H9 (cell line): ENCODE measurements around the gene DUSP6. TPM values are rescaled to one million over a fixed set of nuclear protein-coding genes. Genes with fewer than 3 reads are reported as not detected.

Experiments used
- DNase-seq: peaks from one replicate; pipeline ENCODE4 v3.0.0-alpha.2; 2017
- H2AFZ ChIP-seq: one replicate; pipeline ENCODE4 v1.6.1; 2013; ENCODE audit warnings: mild to moderate bottlenecking, low read length, control low read depth, moderate library complexity
- H2AK5ac ChIP-seq: 2 replicates; pipeline ENCODE4 v1.6.1; 2013; ENCODE audit warnings: low read length, control low read depth, mixed read lengths; ENCODE audit not compliant: insufficient read length
- H2BK120ac ChIP-seq: one replicate; pipeline ENCODE4 v1.6.1; 2013; ENCODE audit warnings: low read depth, mild to moderate bottlenecking, low read length, control low read depth, inconsistent platforms; ENCODE audit not compliant: poor library complexity, severe bottlenecking
- H2BK12ac ChIP-seq: 2 replicates; pipeline ENCODE4 v1.6.1; 2013; ENCODE audit warnings: low read length, control low read depth, mixed read lengths, low read depth; ENCODE audit not compliant: insufficient read length
- H2BK15ac ChIP-seq: 2 replicates; pipeline ENCODE4 v1.6.1; 2013; ENCODE audit warnings: low read depth, low read length, control low read depth
- H2BK20ac ChIP-seq: one replicate; pipeline ENCODE4 v1.6.1; 2013; ENCODE audit warnings: low read depth, mild to moderate bottlenecking, low read length, control low read depth, inconsistent platforms; ENCODE audit not compliant: poor library complexity, severe bottlenecking
- H2BK5ac ChIP-seq: 2 replicates; pipeline ENCODE4 v1.6.1; 2013; ENCODE audit warnings: low read length, control low read depth, mixed read lengths; ENCODE audit not compliant: insufficient read length
- H3K14ac ChIP-seq: 2 replicates; pipeline ENCODE4 v1.6.1; 2013; ENCODE audit warnings: low read length, control low read depth; ENCODE audit not compliant: insufficient read depth
- H3K18ac ChIP-seq: 2 replicates; pipeline ENCODE4 v1.6.1; 2013; ENCODE audit warnings: low read depth, mild to moderate bottlenecking, mixed read lengths, low read length, control low read depth; ENCODE audit not compliant: insufficient read length
- H3K23ac ChIP-seq: 2 replicates; pipeline ENCODE4 v1.6.1; 2013; ENCODE audit warnings: low read length, control low read depth, mixed read lengths, low read depth; ENCODE audit not compliant: insufficient read length
- H3K23me2 ChIP-seq: 2 replicates; pipeline ENCODE4 v1.6.1; 2013; ENCODE audit warnings: low read depth, mild to moderate bottlenecking, mixed read lengths, low read length, control low read depth; ENCODE audit not compliant: insufficient read length, poor library complexity, severe bottlenecking
- H3K27ac ChIP-seq: 2 replicates; pipeline ENCODE4 v1.5.1; 2013; ENCODE audit warnings: low read length, control low read depth, mixed read lengths, low read depth; ENCODE audit not compliant: insufficient read length
- H3K27me3 ChIP-seq: 2 replicates; pipeline ENCODE4 v1.6.1; 2013; ENCODE audit warnings: low read length, control low read depth, inconsistent platforms; ENCODE audit not compliant: insufficient read depth
- H3K4ac ChIP-seq: 2 replicates; pipeline ENCODE4 v1.6.1; 2013; ENCODE audit warnings: low read depth, mild to moderate bottlenecking, control low read depth, inconsistent platforms, low read length, moderate library complexity
- H3K4me1 ChIP-seq: 2 replicates; pipeline ENCODE4 v1.6.1; 2013; ENCODE audit warnings: low read length, control low read depth, inconsistent platforms; ENCODE audit not compliant: insufficient read depth
- H3K4me2 ChIP-seq: 2 replicates; pipeline ENCODE4 v1.6.1; 2013; ENCODE audit warnings: low read length, control low read depth, mixed read lengths; ENCODE audit not compliant: insufficient read length, insufficient read depth
- H3K56ac ChIP-seq: 2 replicates; pipeline ENCODE4 v1.6.1; 2013; ENCODE audit warnings: low read depth, mild to moderate bottlenecking, mixed read lengths, low read length, control low read depth; ENCODE audit not compliant: insufficient read length
- H3K79me1 ChIP-seq: 2 replicates; pipeline ENCODE4 v1.6.1; 2013; ENCODE audit warnings: low read depth, mild to moderate bottlenecking, moderate library complexity, low read length, control low read depth, inconsistent platforms; ENCODE audit not compliant: insufficient read depth, poor library complexity, severe bottlenecking
- H3K79me2 ChIP-seq: 2 replicates; pipeline ENCODE4 v1.6.1; 2013; ENCODE audit warnings: low read length, control low read depth, inconsistent platforms; ENCODE audit not compliant: insufficient read depth
- H3K9ac ChIP-seq: 2 replicates; pipeline ENCODE4 v1.6.1; 2013; ENCODE audit warnings: low read length, control low read depth, mixed read lengths; ENCODE audit not compliant: insufficient read length; ENCODE audit errors: extremely low read depth
- H3K9me3 ChIP-seq: one replicate; pipeline ENCODE4 v1.6.1; 2013; ENCODE audit warnings: low read depth, low read length, inconsistent platforms; ENCODE audit not compliant: control insufficient read depth
- H3T11ph ChIP-seq: one replicate; pipeline ENCODE4 v1.6.1; 2013; ENCODE audit warnings: mild to moderate bottlenecking, low read length, control low read depth, inconsistent platforms
- H4K20me1 ChIP-seq: one replicate; pipeline ENCODE4 v1.6.1; 2013; ENCODE audit not compliant: control insufficient read depth, insufficient read length, insufficient read depth
- H4K5ac ChIP-seq: 2 replicates; pipeline ENCODE4 v1.6.1; 2013; ENCODE audit warnings: low read depth, mild to moderate bottlenecking, mixed read lengths, low read length, control low read depth; ENCODE audit not compliant: insufficient read length
- H4K8ac ChIP-seq: replicated peaks from 2 replicates; pipeline ENCODE4 v1.6.1; 2013; ENCODE audit warnings: low read length, control low read depth, mixed read lengths, low read depth; ENCODE audit not compliant: insufficient read length
- H4K91ac ChIP-seq: 2 replicates; pipeline ENCODE4 v1.6.1; 2013; ENCODE audit warnings: low read depth, mild to moderate bottlenecking, moderate library complexity, mixed read lengths, low read length, control low read depth; ENCODE audit not compliant: insufficient read length
- H3K27ac Mint-ChIP-seq, 3 experiments: 2 replicates in 2 of 3; 3 replicates in 1 of 3; pipeline ENCODE4 v1.8.0; 2020 to 2021; ENCODE audit warnings: mixed read lengths in 3 of 3, mild to moderate bottlenecking in 1 of 3, moderate library complexity in 1 of 3
- H3K27me3 Mint-ChIP-seq: 2 replicates; pipeline ENCODE4 v1.8.0; 2021; ENCODE audit warnings: low read depth, mild to moderate bottlenecking, moderate library complexity, mixed read lengths
- H3K36me3 Mint-ChIP-seq, 3 experiments: 2 replicates in 2 of 3; 3 replicates in 1 of 3; pipeline ENCODE4 v1.8.0; 2020 to 2021; ENCODE audit warnings: low read depth in 3 of 3, mixed read lengths in 3 of 3; ENCODE audit not compliant: insufficient read depth in 1 of 3
- H3K4me1 Mint-ChIP-seq, 2 experiments: 2 replicates each; pipeline ENCODE4 v1.8.0; 2020; ENCODE audit warnings: mixed read lengths in 2 of 2
- H3K4me3 Mint-ChIP-seq, 2 experiments: 2 replicates in 1 of 2; 3 replicates in 1 of 2; pipeline ENCODE4 v1.8.0; 2020 to 2021; ENCODE audit warnings: mild to moderate bottlenecking in 2 of 2, mixed read lengths in 2 of 2, moderate library complexity in 1 of 2
- H3K9me3 Mint-ChIP-seq, 2 experiments: 2 replicates in 1 of 2; 3 replicates in 1 of 2; pipeline ENCODE4 v1.8.0; 2020; ENCODE audit warnings: mild to moderate bottlenecking in 2 of 2, mixed read lengths in 2 of 2, moderate library complexity in 1 of 2
- WGBS: extraction: QIAGEN DNeasy Blood & Tissue Kit; methylation state at CpG from one replicate; pipeline ENCODE4 v1.1.7; 2013; ENCODE audit warnings: missing lambda C conversion rate, low lambda C conversion rate, mixed read lengths; ENCODE audit not compliant: insufficient read length; ENCODE audit errors: extremely low coverage; 5-methylcytosine and 5-hydroxymethylcytosine counted together
- total RNA-seq: library from RNA; stranded (reverse); gene quantifications from 2 replicates; pipeline ENCODE4 v1.2.1, GENCODE V29; 2021
- TF ChIP-seq, protein P1 (sequence below): fragments of 200-600 bp; sonication (generic); conservative IDR thresholded peaks from 3 replicates; pipeline ENCODE4 v1.8.0; 2021; ENCODE audit warnings: antibody characterized with exemption, mild to moderate bottlenecking

DUSP6 gene
- total RNA-seq, 1 experiment from 2014 or later: 35.3 TPM

DNA sequence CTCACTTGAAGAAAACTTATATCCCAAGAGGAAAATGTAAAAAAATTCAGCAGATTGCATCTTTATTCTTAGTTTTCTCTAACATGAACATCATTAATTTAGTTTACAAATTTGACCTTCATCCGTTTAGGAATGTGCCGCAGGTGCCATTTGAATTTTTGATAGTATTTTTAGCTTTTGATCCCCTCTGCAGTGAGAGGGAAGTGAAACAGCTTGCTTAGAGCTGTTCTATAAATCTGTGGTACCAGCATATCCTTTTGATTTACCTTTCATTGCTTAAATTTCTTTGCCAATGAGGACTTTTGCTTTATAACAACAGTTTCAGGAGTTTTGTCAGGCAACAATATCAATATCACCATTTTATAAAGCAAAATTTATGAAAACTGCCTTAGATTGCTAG is 32.7 kb downstream of the DUSP6 start:
- H3K4me1 ChIP-seq: no peaks in the 10 kb centered on the region; the same call in 1 of the 2 replicates
- DNase-seq: no peak
- H3K79me1 ChIP-seq: no peaks in the 10 kb centered on the region
- H2BK120ac ChIP-seq: no peak overlapping the region
- Mint-ChIP-seq H3K27ac (no peak overlapping the region), H3K27me3 (peaks cover 6% of the 10 kb centered on the region), H3K9me3 (no peaks in the 10 kb centered on the region), H3K4me1 (peaks cover 11 to 18% of the 10 kb centered on the region in 2 experiments), H3K36me3 (no peaks in the 10 kb centered on the region), H3K4me3 (no peak overlapping the region)
- no peak overlapping the region for H2BK12ac ChIP-seq
- no peaks in the 10 kb centered on the region for H3K9me3 ChIP-seq
- H3K56ac ChIP-seq: no peak overlapping the region
- no peak overlapping the region for H2BK15ac ChIP-seq
- no peak overlapping the region for H3K23ac ChIP-seq
- TF ChIP-seq, protein P1, sequence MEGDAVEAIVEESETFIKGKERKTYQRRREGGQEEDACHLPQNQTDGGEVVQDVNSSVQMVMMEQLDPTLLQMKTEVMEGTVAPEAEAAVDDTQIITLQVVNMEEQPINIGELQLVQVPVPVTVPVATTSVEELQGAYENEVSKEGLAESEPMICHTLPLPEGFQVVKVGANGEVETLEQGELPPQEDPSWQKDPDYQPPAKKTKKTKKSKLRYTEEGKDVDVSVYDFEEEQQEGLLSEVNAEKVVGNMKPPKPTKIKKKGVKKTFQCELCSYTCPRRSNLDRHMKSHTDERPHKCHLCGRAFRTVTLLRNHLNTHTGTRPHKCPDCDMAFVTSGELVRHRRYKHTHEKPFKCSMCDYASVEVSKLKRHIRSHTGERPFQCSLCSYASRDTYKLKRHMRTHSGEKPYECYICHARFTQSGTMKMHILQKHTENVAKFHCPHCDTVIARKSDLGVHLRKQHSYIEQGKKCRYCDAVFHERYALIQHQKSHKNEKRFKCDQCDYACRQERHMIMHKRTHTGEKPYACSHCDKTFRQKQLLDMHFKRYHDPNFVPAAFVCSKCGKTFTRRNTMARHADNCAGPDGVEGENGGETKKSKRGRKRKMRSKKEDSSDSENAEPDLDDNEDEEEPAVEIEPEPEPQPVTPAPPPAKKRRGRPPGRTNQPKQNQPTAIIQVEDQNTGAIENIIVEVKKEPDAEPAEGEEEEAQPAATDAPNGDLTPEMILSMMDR: no peak
- H3K27me3 ChIP-seq: no peaks in the 10 kb centered on the region
- no peaks in the 10 kb centered on the region for H3K23me2 ChIP-seq
- no peak overlapping the region for H3K18ac ChIP-seq
- H3T11ph ChIP-seq: no peak overlapping the region
- no peak overlapping the region for H4K5ac ChIP-seq
- H4K20me1 ChIP-seq: no peaks in the 10 kb centered on the region
- no peak overlapping the region for H3K14ac ChIP-seq
- no CpG with 5 or more reads among the region's 2 CpGs for whole genome bisulfite sequencing
- no peak overlapping the region for H2BK20ac ChIP-seq
- H3K4me2 ChIP-seq: no peak overlapping the region
- no peak overlapping the region for H4K91ac ChIP-seq
- no peak overlapping the region for H3K4ac ChIP-seq
- no peak overlapping the region for H3K9ac ChIP-seq
- H4K8ac ChIP-seq: no peak overlapping the region
- H2AFZ ChIP-seq: no peak overlapping the region
- no peak overlapping the region for H3K27ac ChIP-seq
- no peak overlapping the region for H2BK5ac ChIP-seq
- no peak overlapping the region for H2AK5ac ChIP-seq
- H3K79me2 ChIP-seq: no peaks in the 10 kb centered on the region
